Measurements from ENCODE around the gene CCDC85A.

Gene CCDC85A

GRCh38 chr2:56376699-56377665 lies 193.2 kb downstream of the CCDC85A start:
- no peak for ATAC-seq

- no peak for ATAC-seq
Observed at GRCh38 chr2:56379066-56379465, 195.3 kb downstream of the CCDC85A start.

- no peak for ATAC-seq
Observed at GRCh38 chr2:56380861-56381260, 197.1 kb downstream of the CCDC85A start.

GRCh38 chr2:56382466-56382865 lies 198.7 kb downstream of the CCDC85A start:
- ATAC-seq, result no peak

- ATAC-seq, result no peak
Observed at GRCh38 chr2:56386657-56387056, 202.9 kb downstream of the CCDC85A start.

- ATAC-seq, result no peak
Observed at GRCh38 chr2:56390644-56391043, 206.9 kb downstream of the CCDC85A start.

- ATAC-seq, result no peak
Observed at GRCh38 chr2:56410140-56410539, 226.3 kb downstream of the CCDC85A start.

- ATAC-seq, result no peak
Observed at GRCh38 chr2:56416500-56417176, 232.8 kb downstream of the CCDC85A start.
